Measurements from ENCODE around the gene CLEC4G.

The CLEC4G gene

DNA sequence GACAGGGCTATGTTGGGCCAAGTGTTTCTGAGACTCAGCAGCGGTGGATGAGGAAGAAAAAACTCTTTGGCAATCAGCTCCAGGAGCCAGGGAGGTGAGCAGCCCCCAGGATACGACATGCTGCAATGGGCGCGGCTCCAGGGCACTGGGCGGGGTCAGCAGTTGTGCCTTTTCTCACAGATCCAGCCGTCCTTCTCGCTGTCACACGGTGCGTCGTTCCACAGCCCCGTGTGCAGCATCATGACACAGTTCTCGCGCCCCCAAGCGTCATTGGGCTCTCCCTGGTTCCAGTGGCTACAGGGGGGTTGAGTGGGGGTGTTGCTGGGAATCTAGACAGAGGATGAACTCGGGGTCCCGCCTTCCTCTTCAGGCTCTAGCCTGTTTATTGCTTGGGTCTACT lies 2.7 kb downstream of the CLEC4G start:
- no peak for DNase-seq (ENCODE audit: low read depth)

DNA sequence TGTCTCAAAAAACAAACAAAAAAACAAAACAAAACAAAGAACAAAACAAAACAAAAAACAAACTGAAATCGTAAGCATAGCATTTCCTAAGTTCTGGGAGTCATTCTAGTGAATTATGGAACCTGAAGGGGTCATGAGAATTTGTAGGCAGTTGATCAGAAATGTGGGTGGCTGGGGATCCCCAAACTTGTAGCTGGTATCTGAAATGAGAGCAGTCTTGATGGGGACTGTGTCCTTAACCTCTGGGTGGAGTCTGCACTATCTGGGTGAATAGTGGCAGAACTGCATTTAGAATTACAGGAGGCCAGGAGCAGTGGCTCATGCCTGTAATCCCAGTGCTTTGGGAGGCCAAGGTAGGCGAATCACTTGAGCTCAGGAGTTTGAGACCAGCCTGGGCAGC lies 6.1 kb downstream of the CLEC4G start:
- no peak for DNase-seq (ENCODE audit: low read depth)

DNA sequence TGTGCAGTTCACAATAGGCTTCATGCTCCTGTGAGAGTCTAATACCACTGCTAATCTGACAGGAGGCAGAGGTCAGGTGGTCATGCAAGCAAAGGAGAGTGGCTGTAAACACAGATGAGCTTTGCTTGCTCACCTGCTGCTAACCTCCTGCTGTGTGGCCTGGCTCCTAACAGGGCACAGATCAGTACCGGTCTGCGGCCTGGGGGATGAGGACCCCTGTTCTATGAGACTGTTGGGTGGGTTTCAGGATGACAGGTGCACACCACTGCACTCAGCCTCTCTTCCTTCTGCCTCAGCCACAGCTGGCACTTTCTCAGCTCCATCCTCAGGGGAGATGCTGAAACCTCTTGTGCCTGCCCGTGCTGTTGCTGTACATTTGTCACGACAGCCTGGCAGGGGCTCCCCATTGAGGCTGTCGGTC lies 9.7 kb downstream of the CLEC4G start:
- DNase-seq (ENCODE audit: low read depth) = no peak

DNA sequence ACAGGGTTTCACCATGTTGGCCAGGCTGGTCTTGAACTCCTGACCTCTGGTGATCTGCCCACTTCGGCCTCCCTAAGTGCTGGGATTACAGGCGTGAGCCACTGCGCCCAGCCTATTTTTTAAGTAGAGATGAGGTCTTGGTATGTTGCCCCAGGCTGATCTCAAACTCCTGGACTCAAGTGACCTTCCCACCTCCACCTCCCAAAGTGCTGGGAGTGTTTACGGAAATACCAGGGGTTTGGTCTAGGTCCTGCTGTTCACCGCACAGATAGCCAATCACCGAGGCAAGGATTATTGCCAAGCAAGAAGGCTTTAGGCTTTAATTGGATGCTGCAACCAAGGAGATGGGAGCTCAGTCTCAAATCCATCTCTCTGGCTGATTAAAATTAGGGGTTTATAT lies 11.6 kb downstream of the CLEC4G start:
- DNase-seq (ENCODE audit: low read depth) = no peak

DNA sequence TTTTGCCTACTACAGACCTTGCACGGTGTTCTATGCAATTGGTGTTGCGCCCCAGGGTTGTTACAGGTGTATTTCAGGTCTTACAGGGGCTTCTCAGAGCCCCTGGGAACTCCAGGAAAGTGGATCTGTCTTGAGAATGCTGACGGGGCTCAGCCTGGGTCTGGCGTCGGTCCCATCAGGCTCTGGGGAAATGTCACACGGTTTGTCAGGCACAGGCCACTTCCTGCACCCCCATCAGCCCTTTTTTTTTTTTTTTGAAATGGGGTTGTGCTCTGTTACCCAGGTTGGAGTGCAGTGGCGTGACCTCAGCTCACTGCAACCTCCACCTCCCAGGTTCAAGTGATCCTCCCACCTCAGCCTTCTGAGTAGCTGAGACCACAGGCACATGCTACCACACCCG lies 13.2 kb downstream of the CLEC4G start:
- no peak for DNase-seq (ENCODE audit: low read depth)

DNA sequence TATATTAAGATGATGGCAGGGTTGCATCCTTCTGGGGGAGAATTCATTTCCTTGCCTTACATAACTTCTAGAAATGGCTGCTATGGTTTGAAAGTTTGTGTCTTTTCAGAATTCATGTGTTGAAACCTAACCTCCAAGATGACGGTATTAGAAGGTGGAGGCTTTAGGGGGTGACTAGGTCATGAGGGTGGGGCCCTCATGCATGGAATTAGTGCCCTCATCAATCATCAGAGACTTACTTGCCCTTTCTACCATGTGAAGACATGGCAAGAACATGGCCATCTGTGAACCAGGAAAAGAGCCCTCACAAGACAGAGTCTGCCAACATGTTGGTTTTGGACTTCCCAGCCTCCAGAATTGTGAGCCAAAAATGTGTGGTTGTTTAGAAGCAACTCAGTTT lies 15.1 kb downstream of the CLEC4G start:
- no peak for DNase-seq (ENCODE audit: low read depth)

DNA sequence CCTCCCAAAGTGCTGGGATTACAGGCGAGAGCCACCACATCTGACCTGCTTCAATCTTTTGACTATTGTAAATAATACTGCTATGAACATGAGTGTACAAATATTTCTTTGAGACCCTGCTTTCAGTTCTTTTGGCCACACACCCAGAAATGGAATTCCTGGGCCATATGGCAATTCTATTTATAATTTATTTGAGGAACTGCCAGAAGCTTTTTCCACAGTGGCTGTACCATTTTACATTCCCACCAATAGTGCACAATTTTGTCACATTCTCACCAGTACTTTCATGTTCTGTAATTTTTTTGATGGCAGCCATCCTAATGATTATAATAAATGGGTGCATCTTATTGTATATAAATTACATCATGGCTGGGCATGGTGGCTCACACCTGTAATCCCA lies 16.2 kb downstream of the CLEC4G start:
- DNase-seq (ENCODE audit: low read depth) = no peak

DNA sequence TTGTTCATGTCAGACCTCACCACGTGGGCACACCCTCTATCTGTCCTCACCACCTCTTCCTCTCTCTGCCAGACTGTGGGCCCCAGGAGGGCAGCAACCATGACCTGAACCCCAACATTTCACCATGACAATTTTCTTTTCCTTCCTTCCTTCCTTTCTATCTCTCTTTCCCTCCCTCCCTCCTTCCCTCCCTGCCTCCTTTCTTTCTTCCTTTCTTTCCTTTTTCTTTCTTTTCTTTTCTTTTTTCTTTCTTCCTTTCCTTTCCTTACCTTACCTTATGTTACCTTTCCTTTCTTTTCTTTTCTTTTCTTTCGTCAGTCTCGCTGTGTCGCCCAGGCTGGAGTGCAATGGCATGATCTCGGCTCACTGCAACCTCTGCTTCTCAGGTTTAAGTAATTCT lies 21.3 kb downstream of the CLEC4G start:
- DNase-seq (ENCODE audit: low read depth) = no peak

DNA sequence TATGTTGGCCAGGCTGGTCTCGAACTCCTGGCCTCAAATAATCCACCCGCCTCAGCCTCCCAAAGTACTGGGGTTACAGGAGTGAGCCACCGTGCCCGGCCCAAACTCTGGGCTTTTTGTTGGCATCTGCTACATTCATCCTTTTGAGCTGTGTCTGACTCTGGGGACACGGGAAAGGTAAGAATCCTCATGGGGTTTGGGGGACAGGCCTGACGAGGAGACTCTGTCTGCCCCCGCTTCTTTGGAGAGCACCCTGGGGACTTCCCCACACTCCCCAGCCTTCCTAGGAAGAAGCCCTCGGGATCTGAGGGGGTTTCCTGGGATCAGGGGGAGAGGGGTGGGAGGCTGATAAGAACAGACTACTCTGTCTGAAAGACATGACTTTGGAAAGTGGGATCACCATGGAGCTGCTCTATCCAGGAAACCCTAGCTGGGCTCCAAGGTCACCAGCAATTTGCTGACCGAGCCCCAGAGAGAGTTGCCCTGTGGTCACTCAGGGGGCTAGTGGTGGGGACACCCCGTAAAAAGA lies 21.9 kb downstream of the CLEC4G start:
- DNase-seq (ENCODE audit: low read depth) = no peak

DNA sequence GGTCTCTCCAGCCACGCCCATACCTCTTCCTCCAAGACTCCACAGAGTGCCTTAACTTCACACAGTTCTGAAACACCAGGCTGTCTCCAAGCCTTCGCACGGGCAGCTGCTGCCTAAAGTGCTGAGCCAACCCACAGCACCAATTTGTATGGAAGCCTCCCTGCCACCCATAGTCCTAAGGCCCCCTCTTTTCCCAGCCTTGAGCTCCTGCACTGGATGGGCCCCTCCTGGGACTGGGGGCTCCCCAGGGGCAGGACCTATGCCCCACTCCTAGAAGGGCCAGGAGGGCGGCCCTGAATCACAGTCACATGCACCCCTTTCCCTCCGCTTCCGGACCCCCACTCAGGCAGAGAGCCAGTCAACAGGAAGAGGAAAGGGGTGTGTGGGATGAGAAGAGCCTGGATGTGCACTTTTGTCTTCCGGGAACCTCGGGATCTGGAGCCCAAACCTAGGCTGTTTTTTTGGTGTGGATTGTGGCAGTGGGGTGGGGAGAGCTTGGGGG lies 24.9 kb downstream of the CLEC4G start:
- DNase-seq (ENCODE audit: low read depth) = no peak

DNA sequence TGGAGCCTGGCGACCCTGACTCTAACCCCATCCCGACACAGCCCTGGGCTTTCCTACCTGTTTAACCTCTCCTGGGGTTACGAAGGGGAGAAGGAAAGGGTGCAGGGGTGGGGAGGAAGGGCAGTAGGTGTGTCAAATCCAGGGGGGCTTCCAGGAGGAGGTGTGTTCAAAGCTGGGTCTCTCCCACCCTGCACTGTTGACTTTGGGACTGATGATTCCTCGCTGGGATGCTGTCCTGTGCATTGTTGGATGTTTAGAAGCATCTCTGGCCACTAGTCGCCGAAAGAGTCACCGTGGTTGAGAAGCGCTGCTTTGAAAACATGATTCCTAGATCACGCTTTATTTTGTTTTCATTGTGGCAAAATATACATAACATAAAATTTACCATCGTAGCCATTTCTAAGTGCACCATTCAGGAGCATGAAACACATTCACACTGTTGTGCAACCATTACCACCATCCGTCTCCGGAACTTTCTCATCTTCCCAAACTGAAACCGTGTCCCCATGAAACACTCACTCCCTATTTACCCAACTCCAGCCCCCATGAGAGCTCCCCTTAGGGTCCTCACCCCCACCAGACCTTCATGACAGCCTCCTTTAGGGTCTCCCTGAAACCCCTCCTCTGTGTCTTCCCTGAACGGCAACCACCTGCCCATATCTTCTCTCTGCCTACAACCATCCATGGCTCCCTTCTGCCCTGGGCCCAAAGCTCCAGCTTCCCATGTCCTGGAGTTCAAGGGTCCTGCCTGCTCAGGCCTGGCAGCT lies 25.5 kb downstream of the CLEC4G start:
- no peak for DNase-seq (ENCODE audit: low read depth)

DNA sequence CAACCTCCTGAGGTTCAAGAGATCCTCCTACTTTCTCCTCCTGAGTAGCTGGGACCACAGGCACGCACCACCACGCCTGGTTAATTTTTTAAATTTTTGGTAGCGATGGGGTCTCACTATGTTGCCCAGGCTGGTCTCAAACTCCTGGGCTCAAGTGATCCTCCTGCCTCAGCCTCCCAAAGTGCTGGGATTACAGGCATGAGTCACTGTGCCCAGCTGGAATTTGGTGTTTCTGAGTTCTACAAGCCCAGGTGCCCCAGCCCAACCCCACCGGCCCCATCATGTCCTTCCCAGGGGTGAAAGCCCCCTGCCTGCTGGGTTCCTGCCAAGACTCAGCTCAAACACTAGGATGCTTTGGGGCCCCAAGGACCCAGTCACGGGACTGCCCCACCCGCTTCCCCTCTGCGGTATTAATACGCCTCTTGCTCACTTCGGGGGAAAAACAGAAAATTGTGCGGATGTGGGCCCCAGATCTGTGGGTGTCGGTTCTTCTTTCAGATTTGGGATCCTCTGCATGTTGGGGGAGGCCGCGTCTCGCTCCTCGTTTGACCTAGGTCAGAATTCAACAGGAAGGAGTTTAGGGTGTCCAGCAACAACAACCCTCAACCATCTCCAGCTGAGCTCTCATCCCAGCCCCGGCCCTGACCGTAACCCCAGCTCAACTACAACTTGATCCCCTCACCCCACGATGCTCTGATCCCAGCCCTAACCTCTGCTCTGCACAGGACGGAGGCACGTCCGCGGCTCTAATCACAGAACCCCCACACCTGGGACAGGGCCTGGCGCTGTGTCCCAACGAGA lies 26.3 kb downstream of the CLEC4G start:
- peak; percentile 35 for DNase-seq (ENCODE audit: low read depth)

DNA sequence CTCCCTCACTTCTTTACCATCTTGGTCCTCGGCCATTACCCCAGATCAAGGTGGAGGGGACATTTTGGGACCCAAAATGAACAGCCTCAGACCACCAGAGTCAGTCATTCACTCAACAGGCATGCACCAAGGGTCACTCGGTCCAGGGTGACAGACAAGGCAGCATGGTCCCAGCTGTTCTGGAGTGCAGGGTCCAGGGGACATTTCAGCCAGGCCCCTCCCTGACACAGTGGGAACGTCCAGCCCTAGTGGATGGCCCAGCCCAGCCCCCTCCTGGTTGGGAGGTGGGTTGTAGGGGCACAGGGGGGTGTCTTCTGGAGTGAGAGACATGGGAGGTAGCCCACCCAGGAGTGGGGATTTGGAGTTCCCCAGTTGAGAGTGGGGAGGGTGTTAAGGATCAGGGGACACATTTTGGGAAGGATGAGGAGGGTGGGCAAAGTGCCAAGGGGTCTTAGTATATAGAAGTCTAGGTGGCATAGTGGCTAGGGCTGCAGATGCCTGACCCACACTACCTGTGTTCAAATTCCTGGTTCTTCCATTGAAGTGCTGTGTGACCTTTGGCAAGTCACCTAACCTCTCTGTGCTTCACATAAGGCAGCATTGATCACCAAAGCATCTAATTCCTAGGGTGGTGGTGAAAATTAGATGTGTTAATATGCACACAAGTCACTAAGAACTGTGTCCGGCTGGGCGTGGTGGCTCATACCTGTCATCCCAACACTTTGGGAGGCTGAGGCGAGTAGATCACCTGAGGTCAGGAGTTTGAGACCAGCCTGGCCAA lies 27.4 kb downstream of the CLEC4G start:
- DNase-seq (ENCODE audit: low read depth) = no peak

DNA sequence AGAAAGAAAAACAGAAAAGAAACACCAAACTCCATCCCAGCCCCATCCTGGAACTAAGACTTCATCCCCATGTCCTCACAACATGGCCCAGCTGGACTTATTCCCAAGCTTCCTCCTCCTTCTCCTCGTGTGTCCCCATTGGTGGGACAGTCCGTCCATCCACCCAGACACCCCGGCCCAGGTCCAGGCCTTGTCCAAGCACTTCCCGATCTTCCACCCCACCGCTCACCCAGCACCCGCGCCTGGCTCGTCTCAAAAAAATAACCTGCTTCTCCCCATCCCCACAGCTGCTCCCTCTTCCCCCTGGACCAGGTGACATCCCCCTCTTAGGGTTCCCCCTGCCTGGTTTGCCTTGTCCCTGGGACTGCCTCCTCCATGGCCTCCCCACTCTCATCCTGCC lies 28.6 kb downstream of the CLEC4G start:
- no peak for DNase-seq (ENCODE audit: low read depth)

DNA sequence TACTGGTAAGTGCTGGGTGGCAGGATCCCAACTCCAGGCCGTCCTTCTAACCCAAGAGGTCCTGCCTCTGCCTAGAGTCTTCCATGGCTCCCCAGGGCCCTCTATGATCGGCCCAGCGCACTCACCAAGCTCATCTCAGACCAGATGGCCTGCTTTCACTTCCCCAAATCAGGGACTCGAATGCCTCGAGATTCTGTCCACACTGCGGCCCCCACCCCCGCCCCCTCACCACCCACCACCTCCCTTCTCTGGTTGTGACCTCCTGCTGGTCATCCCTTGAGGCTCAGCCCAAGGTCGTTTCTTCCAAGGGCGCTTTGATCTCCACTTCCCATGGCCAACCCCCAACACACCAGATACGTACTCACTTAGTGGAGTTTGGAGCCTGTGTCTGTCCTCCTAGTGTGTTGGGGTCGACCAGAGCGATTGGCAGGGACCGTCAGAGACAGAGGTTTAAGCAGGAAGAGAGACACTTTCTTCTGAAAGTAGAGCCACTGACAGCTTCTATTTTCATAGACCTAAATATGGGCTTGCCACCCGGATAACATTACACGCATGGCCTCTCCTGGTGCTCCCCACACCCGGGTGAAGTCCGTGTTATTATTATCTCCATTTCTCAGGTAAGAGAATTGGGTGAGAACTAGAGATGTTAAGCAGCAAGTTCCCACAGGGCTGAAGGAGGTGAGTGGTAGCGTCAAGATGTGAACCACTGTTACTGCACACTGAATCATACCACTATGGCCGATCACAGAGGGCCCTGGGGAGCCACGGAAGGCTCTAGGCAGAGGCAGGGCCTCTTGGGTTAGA lies 30.1 kb downstream of the CLEC4G start, which contains the start of gene FCER2:
Gene FCER2 (minus strand): TSS at position 478 of the 804 bp plus-strand sequence. CDS start 2,371 bp downstream, outside the sequence.
- DNase-seq (ENCODE audit: low read depth) = no peak

DNA sequence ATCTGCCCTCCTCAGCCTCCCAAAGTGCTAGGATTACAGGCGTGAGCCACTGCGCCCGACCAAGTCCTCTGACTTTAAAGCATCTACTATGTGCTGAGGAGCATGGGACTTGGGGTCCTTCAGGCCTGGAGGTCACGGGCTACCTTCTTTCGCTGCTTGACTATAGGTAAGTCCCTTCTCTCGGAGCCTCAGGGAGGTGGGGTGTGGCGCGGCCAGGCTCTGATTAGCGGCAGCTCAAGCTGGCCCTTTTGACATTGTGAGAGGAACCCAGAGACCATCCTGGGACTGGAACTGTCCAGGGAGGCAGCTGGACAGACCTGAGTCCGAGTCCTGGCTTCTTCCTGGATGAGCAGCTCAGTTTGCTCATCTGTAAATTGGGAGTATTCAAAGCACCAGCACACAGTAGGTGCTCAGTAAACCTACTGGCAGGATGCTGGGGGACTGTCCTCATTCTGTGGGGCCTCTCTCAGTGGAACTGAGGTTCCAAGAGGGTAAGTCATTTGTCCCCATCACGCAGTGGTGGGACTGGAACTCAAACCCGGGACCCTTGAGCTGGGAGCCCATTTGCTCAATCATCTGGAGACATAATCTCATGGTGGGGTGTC lies 30.8 kb downstream of the CLEC4G start:
- DNase-seq (ENCODE audit: low read depth) = no peak

DNA sequence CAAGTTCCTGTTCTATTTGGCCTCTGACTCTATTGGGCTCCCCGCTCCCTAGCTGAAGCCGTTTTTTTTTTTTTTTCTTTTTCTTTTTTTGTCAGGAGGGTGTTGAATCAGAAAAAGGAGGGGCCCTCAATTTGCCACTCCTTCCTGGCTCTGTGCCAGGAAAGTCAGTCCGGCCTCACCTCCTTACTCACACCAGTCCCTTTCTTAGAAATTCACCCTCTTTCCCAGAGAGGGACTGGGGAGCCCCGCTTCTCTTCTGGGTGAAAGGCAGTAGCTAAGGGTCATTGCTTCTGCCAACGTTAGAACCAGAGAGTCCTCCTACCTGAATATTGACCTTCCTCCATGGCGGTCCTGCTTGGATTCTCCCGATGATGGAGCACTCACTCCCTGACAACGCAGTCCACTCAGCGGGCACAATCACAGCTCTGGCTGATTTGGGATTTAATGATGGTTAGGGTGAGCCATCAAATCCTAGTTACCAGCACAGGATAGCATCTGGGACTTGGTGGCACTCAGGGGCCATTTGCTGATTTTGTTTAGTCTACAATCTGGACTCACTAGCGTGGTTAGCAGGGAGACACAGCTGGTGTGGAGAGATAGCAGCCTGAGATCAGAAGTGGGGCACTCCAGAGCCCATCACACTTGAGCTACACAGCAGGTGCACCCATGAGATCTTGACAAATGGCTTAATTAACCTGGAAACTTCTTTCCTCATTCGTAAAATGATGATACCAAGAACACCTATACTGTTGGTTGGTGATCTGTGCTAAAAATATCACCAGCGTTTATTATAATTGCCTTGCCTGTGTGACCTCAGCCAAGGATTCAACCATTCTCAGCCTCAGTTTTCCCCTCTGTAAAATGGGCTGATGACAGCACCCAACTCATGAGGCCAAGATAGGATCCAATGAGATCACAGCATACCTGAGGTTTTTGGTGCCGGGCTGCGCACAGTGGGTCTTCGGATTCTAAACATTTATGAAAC lies 32.2 kb downstream of the CLEC4G start:
- DNase-seq (ENCODE audit: low read depth) = no peak

DNA sequence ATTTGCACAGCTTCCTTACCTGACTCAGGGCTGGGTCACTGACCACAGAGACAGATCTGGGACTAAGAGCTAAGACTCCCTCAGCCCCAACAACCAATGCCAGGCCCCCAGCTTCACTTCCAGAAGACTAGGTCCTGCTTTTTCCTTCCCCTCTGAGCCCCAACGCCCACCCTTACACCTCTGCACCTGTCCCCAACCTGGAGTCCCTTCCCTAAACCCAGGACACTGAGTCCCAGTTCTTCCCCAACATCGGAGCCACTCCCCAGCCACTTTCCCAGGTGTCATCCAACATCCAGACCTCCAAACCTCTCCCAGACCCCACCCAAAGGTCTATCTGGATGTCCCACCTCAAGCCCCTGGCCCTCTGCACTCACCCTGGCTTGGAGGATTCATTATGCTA lies 32.9 kb downstream of the CLEC4G start:
- no peak for DNase-seq (ENCODE audit: low read depth)

DNA sequence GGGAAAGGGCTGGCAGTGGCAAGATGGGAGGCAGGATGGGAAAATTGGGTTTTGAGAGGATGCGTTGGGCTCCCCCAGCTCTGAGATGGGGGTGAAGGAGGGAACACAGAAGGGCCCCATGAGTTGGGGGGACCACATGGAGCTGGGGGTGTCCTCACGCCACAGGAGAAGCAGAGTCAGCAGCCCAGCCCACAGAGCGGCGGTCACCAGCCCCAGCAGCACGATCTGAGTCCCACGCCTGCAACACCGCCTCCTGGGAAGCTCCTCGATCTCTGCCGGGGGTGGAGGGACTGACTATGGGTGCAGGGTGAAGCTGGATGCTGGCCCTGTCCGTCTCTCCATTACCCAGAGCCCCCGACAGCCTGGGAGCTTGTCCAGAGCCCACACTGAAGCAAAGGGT lies 33.3 kb downstream of the CLEC4G start:
- no peak for DNase-seq (ENCODE audit: low read depth)

Data from stimulated activated CD8-positive, alpha-beta memory T cell treated with anti-CD3 and anti-CD28 coated beads, Interleukin-15, amount 100 ng/mL, for 1 hour (primary cell).